Prostate gland (tissue), 2 donors: ENCODE results near the gene APOO. TPM values are rescaled to one million over a fixed set of nuclear protein-coding genes. Genes with fewer than 3 reads are reported as not detected.
A peak's percentile ranks its signal among the peaks of the same experiment; 100 is the strongest.

Source experiments
- DNase-seq: peaks from one replicate; pipeline ENCODE4 v3.0.0-alpha.2; 2019; ENCODE audit warnings: low spot score
- H3K27ac ChIP-seq, 2 donors: fragments of 200-600 bp; sonication (generic); 2 replicates each; pipeline ENCODE4 v1.5.1; 2017 to 2019
- H3K27me3 ChIP-seq: fragments of 200-600 bp; sonication (generic); replicated peaks from 2 replicates; pipeline ENCODE4 v1.5.1; 2019; ENCODE audit not compliant: insufficient read depth
- H3K36me3 ChIP-seq, 2 donors: fragments of 200-600 bp; sonication (generic); 1 replicate in 1 of 2; 2 replicates in 1 of 2; pipeline versions ENCODE4 v1.5.1 to v1.8.1; 2017 to 2019
- H3K4me1 ChIP-seq: fragments of 200-600 bp; sonication (generic); replicated peaks from 2 replicates; pipeline ENCODE4 v1.5.1; 2019
- H3K4me3 ChIP-seq, 2 donors: fragments of 200-600 bp; sonication (generic); 2 replicates each; pipeline ENCODE4 v1.5.1; 2017 to 2019
- H3K9me3 ChIP-seq: fragments of 200-600 bp; sonication (generic); 2 replicates; pipeline ENCODE4 v1.5.1; 2017
- CTCF ChIP-seq, 4 experiments: fragments of 200-600 bp in 2 of 4; fragments of 450-650 bp in 2 of 4; sonication (generic) in 2 of 4; IDR thresholded peaks; 1 replicate in 3 of 4; 2 replicates in 1 of 4; pipeline ENCODE4 v1.5.1; 2016 to 2019; ENCODE audit warnings: antibody characterized with exemption in 4 of 4, mild to moderate bottlenecking in 2 of 4, moderate library complexity in 2 of 4
- POLR2A ChIP-seq: fragments of 450-650 bp; IDR thresholded peaks from one replicate; pipeline ENCODE4 v1.6.1; 2016; ENCODE audit warnings: antibody characterized with exemption, mild to moderate bottlenecking
- POLR2AphosphoS5 ChIP-seq: sonication (generic); formaldehyde crosslinking; IDR thresholded peaks from one replicate; pipeline ENCODE4 v1.6.1; 2017; ENCODE audit warnings: antibody characterized with exemption
- WGBS: methylation state at CpG from one replicate; pipeline ENCODE4 v1.1.5; 2018; 5-methylcytosine and 5-hydroxymethylcytosine counted together
- intact Hi-C: fragments of 100-400 bp; cut with DNase I; formaldehyde crosslinking; loops from one replicate; pipeline ENCODE4 v1.14.2; 2022
- total RNA-seq, 2 donors: library from RNA; depleted of rRNA; stranded (reverse); fragments of >200 nt; gene quantifications; one replicate each; pipeline ENCODE4 v1.1.0, GENCODE V29; 2016

APOO gene
- total RNA-seq, 2 donors from 2014 or later, result 12.3 to 17.3 TPM

DNA sequence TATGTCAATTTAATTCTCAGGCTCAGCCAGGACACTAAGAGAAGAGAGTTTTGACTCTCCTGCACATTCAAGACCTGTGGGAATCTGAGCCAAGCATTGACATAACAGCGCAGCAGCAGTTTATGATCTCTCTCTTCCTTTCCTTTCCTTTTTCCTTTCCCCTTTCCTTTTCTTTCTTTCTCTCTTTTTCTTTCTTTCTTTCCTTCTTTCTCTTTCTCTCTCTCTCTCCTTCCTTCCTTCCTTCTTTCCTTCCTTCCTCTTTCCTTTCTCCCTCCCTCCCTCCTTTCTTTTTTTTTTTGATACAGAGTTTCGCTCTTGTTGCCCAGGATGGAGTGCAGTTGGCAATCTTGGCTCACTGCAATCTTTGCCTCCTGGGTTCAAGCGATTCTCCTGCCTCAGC is 103.2 kb downstream of the APOO start:
- peak overlapping the region in 1 of 2 donors; percentile 42 for H3K27ac ChIP-seq
- 69% methylated on average over 3 of the region's 3 CpGs for WGBS
- no peak for TF ChIP-seq POLR2A
- TF ChIP-seq POLR2AphosphoS5, result no peak
- TF ChIP-seq CTCF (IDR thresholded peaks at IDR 0.05), result no peak

DNA sequence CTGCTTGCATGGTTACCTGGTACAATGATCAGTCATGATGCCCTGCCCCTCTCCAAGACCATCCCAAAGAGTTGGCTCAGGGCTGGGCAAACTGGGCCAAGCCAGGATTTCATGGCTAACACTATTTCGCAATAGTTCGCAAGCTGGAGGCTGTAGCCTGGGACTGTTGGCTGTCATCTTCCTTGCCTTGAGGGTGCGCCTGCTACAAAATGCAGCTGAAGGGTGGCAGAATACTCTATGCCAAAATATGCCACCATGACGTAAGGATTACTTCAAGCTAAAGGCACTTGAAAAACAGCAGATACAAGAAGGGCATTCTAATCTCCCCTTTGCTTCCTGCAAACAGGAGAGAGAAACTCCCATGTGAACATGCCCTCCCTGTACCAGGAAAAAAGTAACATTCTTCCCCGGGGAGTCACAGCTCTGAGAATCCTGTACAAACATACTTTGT is 103.8 kb downstream of the APOO start:
- intact Hi-C loops, result no loop called here
- Histone ChIP-seq H3K4me3 (no peak overlapping the region), H3K4me1 (no peaks in the 10 kb centered on the region), H3K27me3 (no peaks in the 10 kb centered on the region), H3K27ac (peak overlapping the region in 1 of 2 donors; percentile 42), H3K36me3 (no peaks in the 10 kb centered on the region), H3K9me3 (no peaks in the 10 kb centered on the region)
- peak; percentile 19 for TF ChIP-seq POLR2AphosphoS5
- TF ChIP-seq POLR2A, result no peak
- 37% methylated on average over 5 of the region's 5 CpGs for WGBS
- peak; percentile 28 for DNase-seq

More for the DNA sequence above, 103.2 kb downstream of the APOO start:
- no peaks in the 10 kb centered on the region for H3K4me1 ChIP-seq
- no peaks in the 10 kb centered on the region for H3K36me3 ChIP-seq
- no peaks in the 10 kb centered on the region for H3K27me3 ChIP-seq
- H3K9me3 ChIP-seq, result no peaks in the 10 kb centered on the region
- H3K4me3 ChIP-seq, result no peak overlapping the region
- DNase-seq, result no peak
- intact Hi-C loops, result no loop called here

DNA sequence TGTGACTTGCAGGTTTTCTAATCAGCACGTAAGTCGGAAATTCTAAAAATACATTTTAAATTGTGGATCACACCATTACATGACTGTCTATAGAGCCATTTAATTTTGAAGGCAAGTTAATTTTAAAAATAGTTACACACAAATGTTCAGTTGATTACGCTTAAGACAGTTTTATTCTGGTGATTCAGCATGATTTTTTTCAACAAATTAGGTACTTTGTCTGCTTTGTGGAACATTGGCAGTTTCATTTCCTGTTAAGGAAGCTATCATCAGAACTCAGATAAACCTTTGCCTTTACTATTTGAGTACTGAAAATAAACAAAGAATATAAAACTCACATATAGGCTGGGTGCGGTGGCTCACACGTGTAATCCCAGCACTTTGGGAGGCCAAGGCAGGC is 105.3 kb downstream of the APOO start:
- no peak overlapping the region for H3K27ac ChIP-seq

DNA sequence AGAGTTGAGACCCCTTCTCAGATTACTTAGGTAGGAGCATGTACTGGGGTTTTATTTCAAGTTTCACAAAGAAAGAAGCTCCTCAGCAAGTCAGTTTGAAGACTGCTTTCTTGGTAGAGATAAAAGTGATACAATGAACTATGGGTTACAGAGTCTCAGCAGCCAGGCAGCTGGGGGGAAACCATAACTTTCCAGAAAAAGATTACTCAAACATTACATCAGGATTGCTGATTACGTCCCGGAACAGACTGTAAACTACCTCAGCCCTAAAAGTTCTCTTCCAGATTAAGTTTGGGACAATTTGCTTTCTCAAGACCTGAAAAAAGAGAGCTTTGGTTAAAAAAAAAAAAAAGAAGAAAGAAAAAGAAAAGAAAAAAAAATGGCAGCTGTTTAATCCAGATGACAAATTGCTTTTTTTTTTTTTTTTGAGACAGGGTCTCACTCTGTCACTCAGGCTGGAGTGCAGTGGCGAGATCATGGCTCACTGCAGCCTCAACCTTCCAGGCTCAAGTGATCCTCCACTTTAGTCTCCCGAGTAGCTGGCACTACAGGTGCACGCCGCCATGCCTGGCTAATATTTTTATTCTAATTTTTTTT is 108.2 kb downstream of the APOO start:
- Histone ChIP-seq H3K4me1 (no peaks in the 10 kb centered on the region), H3K27me3 (no peaks in the 10 kb centered on the region), H3K27ac (peak overlapping the region; percentile 39 to 80), H3K9me3 (no peaks in the 10 kb centered on the region), H3K4me3 (no peak overlapping the region), H3K36me3 (no peaks in the 10 kb centered on the region)
- 51% methylated on average over 6 of the region's 6 CpGs for WGBS
- no peak for TF ChIP-seq POLR2AphosphoS5
- no peak for TF ChIP-seq POLR2A
- intact Hi-C loops, result no loop called here
- no peak for DNase-seq

More for the DNA sequence above, 105.3 kb downstream of the APOO start:
- Histone ChIP-seq H3K4me1 (no peaks in the 10 kb centered on the region), H3K36me3 (no peaks in the 10 kb centered on the region), H3K4me3 (no peak overlapping the region), H3K27me3 (no peaks in the 10 kb centered on the region), H3K9me3 (no peaks in the 10 kb centered on the region)
- WGBS, result 76% methylated on average over 5 of the region's 5 CpGs
- intact Hi-C loops, result no loop called here
- no peak for TF ChIP-seq CTCF (IDR thresholded peaks at IDR 0.05)
- TF ChIP-seq POLR2AphosphoS5, result no peak
- TF ChIP-seq POLR2A, result no peak
- DNase-seq, result no peak

DNA sequence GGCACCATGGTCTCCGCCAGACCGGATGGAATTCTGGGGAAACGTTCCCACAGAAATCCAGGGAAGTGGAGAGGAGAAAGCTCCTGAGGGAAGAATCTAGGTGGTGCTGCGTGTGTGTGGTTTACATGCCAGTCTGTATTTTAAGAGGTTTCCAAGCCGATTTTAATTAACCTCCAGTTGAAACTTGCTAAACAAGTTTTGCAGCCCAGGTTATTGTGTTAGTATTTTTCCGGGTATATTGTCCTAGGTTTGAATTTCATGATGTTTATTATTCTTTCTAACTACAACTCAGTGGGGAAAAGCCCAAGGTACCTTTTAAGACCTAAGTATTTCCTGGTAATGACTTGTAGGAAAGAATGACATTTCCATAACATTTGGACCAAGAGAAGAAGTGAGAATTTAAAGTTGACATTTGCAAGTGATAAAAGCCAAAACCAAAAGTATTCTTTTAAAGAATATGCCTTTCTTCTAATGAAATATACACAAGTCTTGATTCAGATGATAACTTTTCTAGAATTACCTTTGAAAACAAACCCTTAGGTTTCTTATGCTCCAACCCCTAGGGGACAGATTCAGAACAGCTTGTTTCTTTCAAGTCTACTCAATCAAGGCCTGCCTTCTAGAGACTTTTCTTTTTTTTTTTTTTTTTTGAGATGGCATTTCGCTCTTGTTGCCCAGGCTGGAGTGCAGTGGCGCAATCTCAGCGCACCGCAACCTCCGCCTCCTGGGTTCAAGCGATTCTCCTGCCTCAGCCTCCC is 110.2 kb downstream of the APOO start:
- intact Hi-C loops, result no loop called here
- peak in 1 of 4 experiments; percentile 28 for TF ChIP-seq CTCF (IDR thresholded peaks at IDR 0.05)
- no peak for TF ChIP-seq POLR2A
- TF ChIP-seq POLR2AphosphoS5, result peak; percentile 69
- Histone ChIP-seq H3K27ac (peak overlapping the region; percentile 80 to 84), H3K27me3 (no peaks in the 10 kb centered on the region), H3K4me1 (no peaks in the 10 kb centered on the region), H3K9me3 (no peaks in the 10 kb centered on the region), H3K4me3 (no peak overlapping the region), H3K36me3 (no peaks in the 10 kb centered on the region)
- 44% methylated on average over 11 of the region's 12 CpGs for WGBS
- DNase-seq, result peak; percentile 50
